Measurements from ENCODE around the gene ZNF48.

Gene ZNF48

DNA sequence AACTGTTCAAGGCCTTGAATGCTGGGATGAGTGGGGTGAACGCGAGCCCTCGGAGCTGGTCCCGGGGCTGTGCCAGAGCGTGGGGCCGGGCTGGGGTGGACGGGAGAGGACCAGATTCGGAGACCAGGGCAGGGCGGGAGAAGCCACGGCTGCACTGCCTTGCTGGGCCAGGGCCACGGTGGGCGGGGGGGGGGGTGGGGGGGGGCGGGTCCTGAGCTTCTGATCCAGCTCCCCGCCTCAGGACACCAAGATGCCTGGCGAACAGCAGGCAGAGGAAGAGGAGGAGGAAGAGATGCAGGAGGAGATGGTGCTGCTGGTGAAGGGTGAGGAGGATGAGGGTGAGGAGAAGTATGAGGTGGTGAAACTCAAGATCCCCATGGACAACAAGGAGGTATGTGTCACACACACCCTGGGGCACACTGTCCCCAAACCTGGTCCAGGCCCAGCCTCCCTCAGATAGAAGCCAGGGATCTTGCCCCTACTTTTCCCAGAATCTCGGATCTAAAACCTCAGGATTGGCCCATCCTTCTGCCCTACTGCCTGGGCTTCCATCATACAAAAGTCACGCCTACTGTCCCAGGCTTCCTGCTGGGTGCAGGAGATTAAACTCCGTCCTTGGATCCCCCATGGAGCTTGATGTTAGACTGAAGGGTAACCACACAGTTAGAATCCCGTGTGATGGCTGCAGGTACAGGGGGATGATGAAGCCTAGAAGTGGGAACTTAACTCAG, 12.7 kb downstream of the ZNF48 start:
- DNase-seq = no peak

DNA sequence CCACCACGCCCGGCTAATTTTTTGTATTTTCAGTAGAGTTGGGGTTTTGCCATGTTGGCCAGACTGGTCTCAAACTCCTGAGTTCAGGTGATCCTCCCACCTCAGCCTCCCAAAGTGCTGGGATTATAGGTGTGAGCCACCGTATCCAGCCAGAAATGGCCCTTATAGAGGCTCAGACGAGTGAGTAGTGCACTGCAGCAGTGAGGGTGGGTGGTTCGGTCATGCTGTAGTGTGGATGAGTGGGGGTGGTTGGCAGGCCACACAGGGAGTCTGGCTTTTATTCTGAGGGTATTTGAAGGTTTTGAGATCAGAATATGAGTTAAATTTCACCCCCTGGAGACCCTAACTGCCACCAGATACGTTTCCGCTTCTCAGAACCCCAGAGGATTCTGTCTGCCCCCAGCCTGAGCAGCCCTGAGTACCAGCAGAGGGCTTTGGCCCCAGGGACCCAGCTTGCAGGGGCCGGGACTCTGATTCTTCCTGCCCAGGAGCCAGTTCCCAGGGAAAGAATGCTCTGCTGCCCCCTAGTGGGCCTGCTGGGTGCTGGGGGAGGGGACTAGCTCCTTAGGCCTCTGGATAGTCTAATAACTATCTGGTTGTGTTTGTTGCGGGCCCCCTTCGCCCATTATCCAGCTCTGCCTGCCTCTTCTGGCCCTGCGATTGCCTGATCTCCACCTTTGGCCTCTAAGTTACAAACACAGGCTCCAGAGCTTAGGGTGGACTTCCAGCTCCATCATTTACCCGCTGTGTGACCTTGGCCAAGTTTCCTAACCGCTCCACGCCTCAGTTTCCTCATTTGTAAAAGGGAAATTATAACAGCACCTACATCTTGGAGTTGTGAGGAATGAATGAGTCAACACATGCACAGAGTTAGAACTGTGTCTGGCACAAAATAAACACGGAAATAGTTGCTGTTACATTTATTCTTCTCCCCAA, 14.2 kb downstream of the ZNF48 start:
- DNase-seq = peak; percentile 73

DNA sequence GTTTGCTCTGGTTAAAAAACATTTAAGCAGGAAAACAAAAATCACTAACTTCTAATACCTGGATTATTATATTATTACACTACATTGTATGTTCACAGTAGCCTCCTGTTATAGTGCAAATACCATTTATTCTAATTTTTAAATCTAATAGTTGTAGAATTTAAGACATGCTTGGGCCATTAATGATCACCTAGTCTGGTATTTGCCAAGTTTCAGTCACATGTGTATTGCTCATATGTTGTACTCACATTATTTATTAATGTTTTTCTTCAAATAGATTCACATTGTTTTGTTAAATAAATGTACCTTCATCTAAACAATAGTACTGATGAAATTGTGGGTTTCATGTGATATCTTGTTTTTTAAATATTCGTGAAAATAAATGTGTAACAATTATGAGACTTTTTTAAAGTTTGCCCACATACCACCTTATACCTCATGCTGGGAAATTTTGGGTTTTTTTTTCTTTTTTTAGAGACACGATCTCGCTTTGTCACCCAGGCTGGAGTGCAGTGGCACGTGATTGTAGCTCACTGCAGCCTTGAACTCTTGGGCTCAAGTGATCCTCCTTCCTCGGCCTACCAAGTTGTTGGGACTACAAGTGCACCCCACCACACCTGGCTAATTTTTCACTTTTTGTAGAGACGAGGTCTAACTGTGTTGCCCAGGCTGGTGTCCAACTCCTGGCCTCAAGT, 18.0 kb downstream of the ZNF48 start:
- no peak for DNase-seq

DNA sequence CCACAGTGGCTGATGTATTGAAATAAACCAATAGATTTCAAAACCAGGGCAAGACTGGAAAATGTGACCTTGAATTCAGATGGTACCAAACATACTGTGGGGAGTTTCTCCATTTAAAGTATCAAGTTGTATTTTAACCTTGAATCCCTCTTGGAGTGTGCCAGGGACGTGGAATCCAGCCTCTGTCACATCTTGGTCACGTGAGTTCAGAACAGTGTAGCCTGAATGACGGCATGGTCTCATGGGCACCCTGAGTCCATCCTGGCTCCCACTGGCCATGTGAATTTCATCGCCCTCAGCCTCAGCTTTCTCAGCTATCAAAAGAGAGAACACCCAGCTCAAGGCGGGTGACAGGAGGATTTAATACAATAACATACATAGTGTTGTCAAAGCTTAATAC, 18.9 kb downstream of the ZNF48 start:
- no peak for DNase-seq

DNA sequence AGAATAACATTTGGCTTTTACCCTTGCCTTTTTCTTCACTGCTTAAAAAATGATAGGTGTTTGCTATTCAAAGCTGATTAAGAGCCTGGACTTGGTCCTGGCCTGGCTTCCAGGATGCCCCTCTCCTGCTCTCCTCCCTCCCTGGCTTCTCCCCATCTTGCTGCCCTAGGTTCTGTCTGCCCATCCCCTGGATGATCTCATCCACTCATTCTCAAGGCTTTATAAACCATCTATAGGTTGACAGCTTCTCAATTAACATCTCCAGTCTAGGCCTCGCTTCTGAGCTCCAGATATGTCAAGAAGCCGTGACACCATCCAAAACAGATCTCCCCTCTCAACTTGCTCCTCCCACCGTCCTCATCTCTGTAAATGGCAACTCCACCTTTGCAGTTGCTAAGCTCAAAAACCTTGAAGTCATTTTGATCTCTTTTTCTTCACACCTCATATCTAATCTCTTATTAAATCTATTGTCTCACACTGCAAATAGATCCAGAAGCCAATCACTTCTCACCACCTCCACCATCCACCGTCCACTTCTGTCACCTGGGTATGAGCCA, 20.9 kb downstream of the ZNF48 start:
- no peak for DNase-seq

DNA sequence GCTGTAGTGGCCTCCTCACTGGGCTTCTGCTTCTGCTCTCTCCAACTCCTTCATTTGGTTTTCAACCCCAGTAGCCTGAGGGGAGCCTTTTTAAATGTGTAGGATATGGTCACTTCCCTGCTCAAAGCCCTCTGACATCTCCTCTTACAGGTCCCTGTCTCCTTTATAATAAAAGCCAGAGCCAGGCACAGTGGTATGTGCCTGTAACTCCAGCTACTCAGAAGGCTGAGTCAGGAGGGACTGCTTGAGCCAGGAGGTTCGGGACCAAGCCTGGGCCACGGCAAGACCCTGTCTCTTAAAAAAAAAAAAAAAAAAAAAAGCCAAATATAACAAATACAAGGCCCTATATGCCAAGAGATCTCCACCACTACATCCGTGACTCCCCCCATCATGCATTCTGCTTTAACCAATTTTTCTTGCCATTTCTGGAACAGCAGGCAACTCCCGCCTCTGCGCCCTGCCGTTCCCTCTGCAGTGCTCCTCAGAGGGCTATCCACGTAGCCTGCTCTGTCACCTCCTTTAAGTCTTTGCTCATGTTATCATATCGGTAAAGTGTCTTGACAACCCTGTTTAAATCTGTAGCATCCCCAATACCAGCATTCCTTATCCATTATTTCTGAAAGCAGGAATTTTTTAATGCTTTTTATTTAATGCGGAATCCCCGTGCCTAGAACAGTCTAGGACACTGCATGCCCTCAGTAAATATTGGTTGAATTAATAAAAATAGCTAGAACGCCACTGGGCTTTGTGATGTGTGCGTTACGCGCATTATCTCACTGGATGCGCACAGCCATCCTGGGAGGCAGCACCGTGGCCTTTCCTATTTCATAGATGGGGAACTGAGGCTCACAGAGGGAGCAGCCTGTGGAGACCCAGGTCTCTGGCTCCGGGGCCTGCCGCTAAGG, 21.7 kb downstream of the ZNF48 start:
- no peak for DNase-seq

DNA sequence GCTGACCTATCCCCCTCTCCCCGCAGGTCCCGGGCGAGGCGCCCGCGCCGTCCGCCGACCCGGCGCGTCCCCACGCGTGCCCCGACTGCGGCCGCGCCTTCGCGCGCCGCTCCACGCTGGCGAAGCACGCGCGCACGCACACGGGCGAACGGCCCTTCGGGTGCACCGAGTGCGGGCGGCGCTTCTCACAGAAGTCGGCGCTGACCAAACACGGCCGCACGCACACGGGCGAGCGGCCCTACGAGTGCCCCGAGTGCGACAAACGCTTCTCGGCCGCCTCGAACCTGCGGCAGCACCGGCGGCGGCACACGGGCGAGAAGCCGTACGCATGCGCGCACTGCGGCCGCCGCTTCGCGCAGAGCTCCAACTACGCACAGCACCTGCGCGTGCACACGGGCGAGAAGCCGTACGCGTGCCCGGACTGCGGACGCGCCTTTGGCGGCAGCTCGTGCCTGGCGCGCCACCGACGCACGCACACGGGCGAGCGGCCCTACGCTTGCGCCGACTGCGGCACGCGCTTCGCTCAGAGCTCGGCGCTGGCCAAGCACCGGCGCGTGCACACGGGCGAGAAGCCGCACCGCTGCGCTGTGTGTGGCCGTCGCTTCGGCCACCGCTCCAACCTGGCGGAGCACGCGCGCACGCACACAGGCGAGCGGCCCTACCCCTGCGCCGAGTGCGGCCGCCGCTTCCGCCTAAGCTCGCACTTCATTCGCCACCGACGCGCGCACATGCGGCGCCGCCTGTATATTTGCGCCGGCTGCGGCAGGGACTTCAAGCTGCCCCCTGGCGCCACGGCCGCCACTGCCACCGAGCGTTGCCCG, 22.5 kb downstream of the ZNF48 start:
- DNase-seq = peak; percentile 74

DNA sequence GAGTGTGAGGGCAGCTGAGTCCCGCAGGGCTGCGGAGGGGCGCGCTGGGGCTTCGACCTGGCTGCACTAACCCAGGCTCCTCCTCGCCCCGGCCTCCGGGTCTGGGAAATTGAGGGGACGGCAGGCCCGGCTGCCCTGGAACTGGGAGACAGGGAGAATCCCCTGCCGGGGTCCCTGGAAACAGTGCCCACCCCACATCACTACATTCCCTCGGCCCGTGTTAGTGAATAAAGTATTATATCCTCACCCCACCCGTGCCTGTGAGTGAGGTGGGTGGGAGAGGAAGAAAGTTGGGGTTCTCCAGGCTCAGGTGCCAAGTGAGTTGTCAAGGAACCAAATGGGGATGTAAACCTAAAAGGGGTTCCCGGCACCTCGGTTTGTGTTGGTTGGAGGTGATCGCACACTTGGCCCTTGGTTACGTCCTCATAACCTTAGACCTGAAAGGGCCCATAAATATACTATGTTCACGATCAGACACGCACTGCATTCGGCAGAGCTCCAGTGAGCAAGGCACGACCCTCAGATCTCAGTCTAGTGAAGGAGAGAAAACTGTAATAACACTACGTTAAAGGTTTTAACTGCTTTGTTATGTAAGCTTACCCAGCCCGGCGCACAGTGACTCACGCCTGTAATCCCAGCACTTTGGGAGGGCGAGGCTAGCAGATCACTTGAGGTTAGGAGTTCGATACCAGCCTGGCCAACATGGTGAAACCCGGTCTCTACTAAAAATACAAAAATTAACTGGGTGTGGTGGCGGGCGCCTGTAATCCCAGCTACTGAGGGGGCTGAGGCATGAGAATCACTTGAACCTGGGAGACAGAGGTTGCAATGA, 23.3 kb downstream of the ZNF48 start:
- DNase-seq = no peak

DNA sequence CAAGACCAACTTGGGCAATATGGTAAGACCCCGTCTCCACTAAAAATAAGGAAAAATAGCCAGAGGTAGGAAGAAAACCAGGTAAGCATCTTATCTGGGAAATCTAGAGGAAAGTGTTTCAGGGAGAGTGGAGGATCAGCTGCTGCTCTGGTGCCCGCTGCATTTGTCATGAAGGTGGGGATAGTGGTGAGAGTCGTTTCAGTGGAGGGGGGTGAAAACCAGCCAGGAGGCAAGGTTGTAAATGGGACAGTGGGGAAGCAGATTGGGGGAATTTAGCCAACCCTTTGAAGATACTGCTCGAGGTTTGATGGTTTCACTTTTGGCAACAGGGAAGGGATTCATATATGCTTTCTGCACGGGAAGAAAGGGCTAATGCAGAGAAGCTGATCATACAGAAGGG, 25.8 kb downstream of the ZNF48 start:
- no peak for DNase-seq

DNA sequence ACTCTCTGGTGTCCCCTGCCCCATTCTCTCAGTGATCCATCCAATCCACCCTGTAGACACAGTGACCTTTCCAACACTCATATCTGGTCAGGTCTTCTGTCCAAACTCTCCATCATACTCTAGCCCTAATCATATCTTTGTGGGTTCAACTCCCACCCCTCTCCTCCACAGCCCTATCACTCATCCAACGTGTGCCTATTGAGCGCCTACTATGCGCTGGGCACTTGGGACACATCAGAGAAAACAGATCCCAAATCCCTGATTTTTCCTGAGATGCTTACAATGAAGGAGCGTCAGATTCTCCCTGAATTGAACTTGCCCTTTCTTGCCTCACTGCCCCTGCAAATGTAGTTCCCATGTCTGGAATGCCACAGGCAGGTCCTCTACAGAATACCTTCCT, 32.8 kb downstream of the ZNF48 start:
- DNase-seq = no peak

DNA sequence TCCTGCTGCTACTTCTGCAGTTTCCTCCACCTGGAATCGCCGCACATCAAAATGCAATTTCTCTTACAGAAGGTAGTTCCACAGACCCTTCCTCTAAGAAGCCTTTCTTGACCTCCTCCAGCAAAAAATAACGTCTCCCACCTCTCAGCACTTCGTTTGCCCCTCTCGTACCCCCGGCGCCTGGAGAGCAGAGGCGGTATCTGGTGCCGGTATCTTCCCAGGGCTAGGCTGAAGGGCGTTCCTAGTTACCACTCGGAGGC, 34.1 kb downstream of the ZNF48 start:
- no peak for DNase-seq

DNA sequence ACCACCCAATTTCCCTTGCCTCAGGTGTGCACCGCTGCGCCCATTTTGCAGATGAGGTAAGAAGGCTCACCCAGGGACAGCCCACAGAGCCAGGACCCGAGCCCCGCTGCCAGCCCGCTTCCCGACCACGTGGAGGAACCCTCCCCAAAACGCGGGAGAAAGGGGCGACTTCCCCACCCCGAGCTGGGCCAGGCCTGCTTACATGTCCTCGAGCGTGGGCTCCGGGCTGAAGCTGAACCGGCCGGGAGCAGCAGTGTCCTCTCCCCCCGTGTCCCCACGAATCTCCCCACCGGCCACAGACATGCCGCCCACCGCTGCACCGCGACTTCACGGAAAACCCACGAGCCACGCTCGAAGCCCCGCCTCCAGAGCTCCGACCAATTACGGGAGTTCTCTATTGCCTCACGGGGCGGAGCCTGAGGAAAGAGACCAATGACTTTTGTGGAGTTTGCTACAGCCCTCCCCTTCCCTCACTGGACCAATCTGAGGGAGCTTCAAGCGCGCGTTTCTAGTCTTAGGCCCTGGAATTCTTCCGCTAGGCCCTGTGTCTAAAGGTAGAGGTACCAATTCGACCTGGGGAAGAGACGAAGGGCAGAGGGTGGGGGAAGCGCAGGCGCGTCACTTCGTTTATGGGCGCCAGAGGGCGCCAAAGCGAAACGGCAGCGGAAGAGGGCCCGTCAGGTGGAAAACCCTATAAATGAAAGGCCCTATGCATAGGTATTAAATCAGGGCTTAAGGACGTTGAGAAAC, 34.6 kb downstream of the ZNF48 start, which contains the start of gene DCTPP1:
DCTPP1 (minus strand) TSS at position 353 of the 750 bp plus-strand sequence; CDS start at position 303, 50 bp downstream.
- DNase-seq = peak; percentile 95

DNA sequence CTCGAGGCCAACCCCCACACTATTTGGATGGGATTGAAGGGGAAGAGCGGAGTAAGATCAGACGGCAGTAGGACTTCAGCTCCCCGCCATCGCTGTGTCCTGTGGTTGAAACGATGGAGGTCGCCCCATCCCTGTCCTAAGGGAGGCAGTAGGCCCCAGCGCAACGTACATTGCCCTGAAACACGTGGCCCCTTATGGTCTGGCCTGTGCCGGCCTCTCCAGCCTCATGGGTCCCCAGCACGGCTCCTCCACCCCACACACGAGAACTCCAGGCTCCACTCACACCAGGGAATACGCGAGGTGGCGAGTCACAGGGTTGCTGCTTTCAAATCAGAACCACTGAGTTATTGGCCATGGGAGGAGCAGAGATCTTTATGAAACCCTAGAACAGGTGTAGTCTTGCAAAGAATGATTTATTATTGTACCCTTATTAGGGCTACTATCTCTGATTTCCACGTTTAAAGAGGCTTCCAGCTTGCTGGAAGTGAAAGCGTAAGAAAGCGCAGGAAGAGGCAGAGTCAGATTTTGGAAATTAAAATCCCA, 35.3 kb downstream of the ZNF48 start:
- DNase-seq = no peak

DNA sequence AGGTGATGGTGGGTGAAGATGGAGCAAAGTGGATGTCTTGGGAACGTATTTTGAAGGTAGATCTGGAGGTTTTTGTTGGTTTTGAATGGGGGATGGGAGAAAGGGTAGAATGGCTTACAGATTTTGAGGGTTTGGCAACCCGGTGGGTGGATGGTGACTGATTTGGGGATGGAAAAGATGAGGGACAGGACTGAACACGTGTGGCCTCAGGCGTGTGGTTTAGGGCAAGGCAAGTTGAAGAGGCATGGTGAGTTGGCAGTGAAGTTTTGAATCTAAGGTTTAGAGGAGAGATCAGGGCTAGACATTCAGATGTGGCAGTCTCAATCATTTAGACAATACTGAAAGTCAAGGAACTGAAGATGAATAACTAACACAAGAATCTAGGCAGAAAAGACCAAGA, 39.6 kb downstream of the ZNF48 start:
- DNase-seq = no peak

DNA sequence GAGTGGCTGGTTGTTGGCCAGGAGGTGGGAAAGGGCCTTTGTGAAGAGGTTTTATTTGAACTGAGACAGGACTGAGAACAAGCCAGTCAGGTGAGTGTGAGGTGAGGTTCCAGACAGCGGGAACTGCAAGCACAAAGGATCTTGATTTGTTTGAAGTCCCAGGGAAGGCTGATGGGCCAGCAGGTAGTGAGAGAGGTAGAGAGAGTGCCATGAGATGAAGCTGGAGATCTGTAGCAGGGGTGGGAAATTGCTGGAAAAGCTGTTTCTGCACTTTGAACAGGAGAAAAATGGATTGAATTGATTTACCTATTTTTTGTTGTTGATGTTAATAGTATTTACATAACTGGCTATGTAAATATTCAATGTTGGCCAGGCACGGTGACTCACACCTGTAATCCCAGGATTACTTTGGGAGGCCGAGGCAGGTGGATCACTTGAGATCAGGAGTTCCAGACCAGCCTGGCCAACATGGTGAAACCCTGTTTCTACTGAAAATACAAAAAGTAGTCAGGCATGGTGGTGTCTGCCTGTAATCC, 42.4 kb downstream of the ZNF48 start:
- DNase-seq = no peak

DNA sequence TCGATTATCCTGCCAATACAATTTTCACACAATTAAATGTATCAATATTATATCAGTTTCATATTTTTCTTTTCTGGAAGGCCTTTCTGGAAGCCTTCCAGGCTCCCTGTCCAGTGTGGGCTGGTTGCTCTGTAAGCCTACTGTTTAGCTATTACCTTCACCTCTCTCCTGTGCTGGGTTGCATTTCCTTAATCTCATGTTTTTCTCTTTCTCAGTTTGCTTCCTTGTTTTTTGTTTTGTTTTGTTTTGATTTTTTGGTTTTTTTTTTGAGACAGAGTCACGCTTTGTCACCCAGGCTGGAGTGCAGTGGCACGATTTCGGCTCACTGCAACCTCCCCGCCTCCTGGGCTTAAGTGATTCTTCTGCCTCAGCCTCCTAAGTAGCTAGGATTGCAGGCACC, 43.6 kb downstream of the ZNF48 start:
- DNase-seq = no peak

DNA sequence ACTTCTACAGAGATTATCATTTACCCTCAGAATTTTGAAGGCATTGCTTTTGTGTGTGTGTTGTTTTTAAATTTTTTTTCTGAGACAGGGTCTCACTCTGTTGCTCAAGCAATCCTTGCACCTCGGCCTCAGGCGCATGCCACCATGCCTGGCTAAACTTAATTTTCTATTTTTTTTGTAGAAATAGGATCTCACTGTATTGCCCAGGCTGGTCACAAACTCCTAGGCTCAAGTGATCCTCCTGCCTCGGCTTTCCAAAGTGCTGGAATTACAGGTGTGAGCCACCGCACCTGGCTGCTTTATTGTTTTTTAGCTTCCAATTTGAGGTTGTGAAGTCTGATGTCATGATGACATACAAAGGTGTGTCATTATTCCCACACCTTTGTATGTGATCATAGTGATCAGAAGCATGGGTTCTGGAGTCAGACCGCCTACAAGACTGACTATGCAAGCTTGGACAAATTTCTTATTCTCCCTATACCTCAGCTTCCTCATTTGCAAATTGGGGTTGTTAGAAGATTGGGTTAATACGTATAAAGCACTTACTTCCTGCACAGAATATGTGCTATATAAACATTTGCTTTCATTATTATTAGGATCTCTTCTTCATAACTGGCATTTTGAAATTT, 44.6 kb downstream of the ZNF48 start:
- DNase-seq = no peak

DNA sequence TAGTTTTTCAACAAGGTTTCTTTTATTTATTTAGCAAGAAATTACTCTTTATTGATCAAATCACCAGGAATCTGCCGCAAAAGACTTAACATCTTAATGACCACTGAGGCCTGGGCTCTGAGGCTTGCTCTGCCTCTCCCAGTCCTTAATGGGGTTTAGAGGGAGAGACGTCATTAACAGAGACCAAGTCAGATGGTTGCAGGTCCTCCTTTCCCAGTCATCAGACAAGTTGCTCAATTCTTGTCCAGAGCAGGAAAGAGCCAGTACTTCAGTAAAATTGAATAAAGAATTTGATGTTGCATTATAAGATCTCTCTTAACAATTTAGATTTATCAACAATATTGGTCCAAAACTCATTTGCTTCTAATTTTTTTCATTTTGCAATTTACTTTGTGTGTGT, 48.4 kb downstream of the ZNF48 start:
- DNase-seq = no peak

Measured in amniotic stem cell (primary cell).